WERI-Rb-1 (cell line): Measurements from ENCODE around the gene RASGRF2.

Experiments used
- DNase-seq: peaks from one replicate; pipeline ENCODE4 v3.0.0-alpha.2; 2020
- H3K27ac ChIP-seq: fragments of 250-450 bp; sonication (Bioruptor Pico); 2 replicates; pipeline ENCODE4 v1.5.1; 2020; ENCODE audit warnings: mild to moderate bottlenecking, moderate library complexity
- H3K27me3 ChIP-seq: fragments of 250-450 bp; sonication (Bioruptor Pico); 2 replicates; pipeline ENCODE4 v1.5.1; 2021; ENCODE audit warnings: mild to moderate bottlenecking, low read depth, moderate library complexity; ENCODE audit not compliant: insufficient read depth, severe bottlenecking
- H3K36me3 ChIP-seq: fragments of 250-450 bp; sonication (Bioruptor Pico); 2 replicates; pipeline ENCODE4 v1.5.1; 2020; ENCODE audit warnings: mild to moderate bottlenecking, moderate library complexity
- H3K4me3 ChIP-seq: 2 replicates; pipeline ENCODE4 v1.5.1; 2011; ENCODE audit warnings: low read depth, mild to moderate bottlenecking, control low read depth, low read length
- H3K9me3 ChIP-seq: fragments of 250-450 bp; sonication (Bioruptor Pico); 2 replicates; pipeline ENCODE4 v1.5.1; 2021; ENCODE audit warnings: mild to moderate bottlenecking, moderate library complexity; ENCODE audit not compliant: severe bottlenecking
- CTCF ChIP-seq: IDR thresholded peaks from 2 replicates; pipeline ENCODE4 v1.5.1; 2011; ENCODE audit warnings: low read depth, mild to moderate bottlenecking, control low read depth, inconsistent platforms, low read length

RASGRF2 gene

GRCh38 chr5:81242906-81243436, 282.8 kb downstream of the RASGRF2 start:
- no peak overlapping the region for H3K27ac ChIP-seq
- H3K9me3 ChIP-seq: no peaks in the 10 kb centered on the region
- no peak for TF ChIP-seq CTCF
- no peak overlapping the region for H3K4me3 ChIP-seq
- H3K27me3 ChIP-seq: no peaks in the 10 kb centered on the region
- DNase-seq: no peak
- H3K36me3 ChIP-seq: no peaks in the 10 kb centered on the region; the same call in 1 of the 2 replicates

DNA sequence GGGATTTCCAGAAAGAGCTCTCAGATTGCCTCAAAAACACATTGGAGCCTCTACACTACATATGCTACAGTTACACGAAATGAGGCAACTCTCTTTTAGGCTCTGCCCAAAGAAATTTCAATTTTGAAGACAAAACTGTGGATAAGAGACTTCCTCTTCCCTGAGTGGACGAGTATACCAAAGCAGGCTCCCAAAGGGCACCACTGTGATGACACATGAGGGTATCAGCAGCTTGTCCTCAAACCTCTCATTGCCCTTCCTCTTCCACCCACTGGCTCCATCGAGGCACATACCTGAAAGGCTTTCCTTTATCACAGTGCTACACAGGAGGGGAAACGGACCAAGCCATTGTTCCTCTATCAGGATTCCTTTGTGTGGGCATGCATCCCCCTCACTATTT, 284.3 kb downstream of the RASGRF2 start:
- Histone ChIP-seq H3K36me3 (no peaks in the 10 kb centered on the region; the same call in 1 of the 2 replicates), H3K27ac (no peak overlapping the region)

GRCh38 chr5:81245871-81246235, 285.7 kb downstream of the RASGRF2 start:
- no peak for TF ChIP-seq CTCF
- Histone ChIP-seq H3K4me3 (no peak overlapping the region), H3K36me3 (peaks cover 8% of the 10 kb centered on the region), H3K27ac (no peak overlapping the region), H3K9me3 (no peaks in the 10 kb centered on the region), H3K27me3 (no peaks in the 10 kb centered on the region)
- DNase-seq: no peak

More for the DNA sequence above, 284.3 kb downstream of the RASGRF2 start:
- TF ChIP-seq CTCF: no peak
- no peaks in the 10 kb centered on the region for H3K9me3 ChIP-seq
- no peaks in the 10 kb centered on the region for H3K27me3 ChIP-seq
- H3K4me3 ChIP-seq: no peak overlapping the region
- no peak for DNase-seq

- Histone ChIP-seq H3K9me3 (no peaks in the 10 kb centered on the region), H3K27me3 (no peaks in the 10 kb centered on the region), H3K27ac (no peak overlapping the region), H3K4me3 (no peak overlapping the region), H3K36me3 (peaks cover 8% of the 10 kb centered on the region; the same call in 1 of the 2 replicates)
- TF ChIP-seq CTCF: no peak
- DNase-seq: no peak
These were observed 286.5 kb downstream of the RASGRF2 start for GRCh38 chr5:81246697-81247096.

DNA sequence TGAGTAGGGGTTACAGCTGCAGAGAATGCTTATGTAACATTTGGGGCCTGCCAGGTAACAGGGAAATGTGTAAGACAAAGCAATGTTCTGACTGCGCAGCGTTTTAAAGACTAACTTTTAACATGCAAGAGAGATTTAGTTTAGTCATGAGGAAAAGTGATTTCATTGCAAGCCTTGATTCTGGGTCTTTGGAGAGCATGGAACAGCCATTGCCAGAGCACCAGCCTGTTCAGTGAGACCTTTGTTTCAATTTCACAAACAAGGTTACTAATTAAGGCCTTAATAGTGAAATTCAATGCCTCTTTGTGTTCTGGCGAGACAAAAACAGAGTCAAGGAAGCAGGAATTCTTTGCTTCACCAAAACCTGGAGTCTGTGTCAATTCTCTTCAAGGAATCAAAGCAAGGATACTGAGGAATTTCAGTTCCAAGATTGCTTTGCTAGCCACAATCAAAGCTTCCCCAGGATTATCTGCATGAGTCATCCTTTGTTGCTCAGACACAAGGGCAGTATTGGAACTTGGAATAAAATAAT, 287.3 kb downstream of the RASGRF2 start:
- TF ChIP-seq CTCF: no peak
- Histone ChIP-seq H3K27ac (no peak overlapping the region), H3K36me3 (peaks cover 8% of the 10 kb centered on the region; the same call in 1 of the 2 replicates), H3K27me3 (no peaks in the 10 kb centered on the region), H3K9me3 (no peaks in the 10 kb centered on the region), H3K4me3 (no peak overlapping the region)
- DNase-seq: no peak

- Histone ChIP-seq H3K27me3 (no peaks in the 10 kb centered on the region), H3K9me3 (no peaks in the 10 kb centered on the region), H3K27ac (no peak overlapping the region), H3K36me3 (peaks cover 8% of the 10 kb centered on the region; the same call in 1 of the 2 replicates), H3K4me3 (no peak overlapping the region)
- no peak for TF ChIP-seq CTCF
- DNase-seq: no peak
These were observed 289.1 kb downstream of the RASGRF2 start for GRCh38 chr5:81249240-81249639.
